ENCODE data around the gene ATXN7.

Gene ATXN7

DNA sequence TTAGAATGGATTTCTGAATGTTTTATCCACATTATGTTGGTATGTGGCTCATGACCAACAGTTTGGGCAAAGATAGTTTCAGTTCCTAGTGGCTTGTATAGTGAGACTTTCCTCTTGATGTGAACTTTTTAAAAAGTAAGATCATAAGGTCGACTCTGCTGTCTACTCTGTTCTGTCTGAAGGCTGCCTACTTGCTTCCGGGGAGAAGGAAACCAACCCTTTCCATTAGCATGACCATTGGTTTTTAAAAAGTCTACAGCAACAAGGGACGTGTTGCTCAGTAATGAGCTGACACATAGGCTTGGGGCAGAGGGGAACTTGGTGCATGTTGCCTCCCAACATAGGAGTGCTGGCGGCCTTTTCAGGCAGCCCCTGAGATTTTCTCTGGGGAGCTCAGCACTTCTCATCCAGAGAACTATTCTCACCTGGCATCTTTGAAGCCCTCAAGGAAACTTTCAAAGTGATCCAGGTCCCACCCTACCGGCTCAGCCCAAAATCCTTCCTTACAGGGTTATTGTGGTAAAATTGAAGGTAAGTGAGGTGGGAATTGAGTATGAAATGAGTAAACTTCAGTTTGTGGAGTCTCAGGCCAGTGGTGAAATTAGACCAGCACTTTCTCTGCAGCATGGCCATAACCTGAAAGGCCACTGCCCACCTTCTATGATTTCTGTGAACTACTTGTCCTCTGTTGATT, 129.0 kb downstream of the ATXN7 start:
- Histone ChIP-seq H2AK5ac (ENCODE audit: low read length) (no peak overlapping the region), H3K23ac (ENCODE audit: low read length) (no peak overlapping the region), H3K4me3 (ENCODE audit: low read length) (no peak overlapping the region), H3K79me2 (ENCODE audit: control insufficient read depth, insufficient read depth, low read length) (no peaks in the 10 kb centered on the region), H2BK120ac (ENCODE audit: low read depth, low read length) (no peak overlapping the region), H3K79me1 (ENCODE audit: low read length) (no peaks in the 10 kb centered on the region), H3K56ac (ENCODE audit: low read length) (peak overlapping the region; percentile 27), H3K27ac (ENCODE audit: low read depth, low read length) (no peak overlapping the region), H3K18ac (ENCODE audit: low read length) (no peak overlapping the region), H4K5ac (ENCODE audit: low read length) (no peak overlapping the region), H4K8ac (ENCODE audit: low read depth, low read length) (no peak overlapping the region), H3K4ac (ENCODE audit: low read depth, low read length) (no peak overlapping the region), H3K4me1 (ENCODE audit: control insufficient read depth, low read depth, low read length) (peaks cover 2% of the 10 kb centered on the region), H2BK5ac (ENCODE audit: low read length) (no peak overlapping the region), H3K4me2 (ENCODE audit: low read length) (no peak overlapping the region), H3K27me3 (ENCODE audit: insufficient read depth, low read length, poor library complexity) (no peaks in the 10 kb centered on the region), H3K36me3 (ENCODE audit: control insufficient read depth, insufficient read depth, low read length) (peaks cover 13% of the 10 kb centered on the region), H3K9ac (ENCODE audit: low read length) (peak overlapping the region; percentile 10), H2BK15ac (replicated peaks; ENCODE audit: low read depth) (no peak overlapping the region)
- no peak for DNase-seq
- no CpG with 5 or more reads among the region's 5 CpGs for WGBS (ENCODE audit: extremely low coverage, insufficient coverage, low lambda C conversion rate)

DNA sequence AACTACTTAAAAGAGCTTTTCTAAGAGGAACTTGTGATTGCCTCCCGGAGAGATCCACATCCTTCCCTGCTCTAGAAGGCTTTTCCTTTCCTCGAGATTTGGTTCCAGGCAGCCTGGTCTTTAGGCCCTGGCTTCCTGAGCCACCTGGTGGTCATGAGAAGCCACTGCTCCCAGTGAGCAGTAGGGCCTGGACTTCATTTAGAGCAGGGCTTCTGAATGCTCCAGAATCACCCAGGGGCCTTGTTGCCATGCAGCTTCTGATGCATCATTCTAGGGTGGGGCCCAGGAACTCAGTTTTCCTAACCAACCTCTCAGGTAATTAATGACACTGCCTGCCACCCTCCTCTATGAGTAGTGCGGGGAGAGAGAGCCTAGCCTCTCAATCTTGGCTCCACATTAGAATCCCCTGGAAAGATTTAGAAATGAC, 130.0 kb downstream of the ATXN7 start:
- Histone ChIP-seq H3K27me3 (ENCODE audit: insufficient read depth, low read length, poor library complexity) (no peaks in the 10 kb centered on the region), H3K18ac (ENCODE audit: low read length) (no peak overlapping the region), H3K9ac (ENCODE audit: low read length) (no peak overlapping the region), H3K4ac (ENCODE audit: low read depth, low read length) (no peak overlapping the region), H4K5ac (ENCODE audit: low read length) (no peak overlapping the region), H3K36me3 (ENCODE audit: control insufficient read depth, insufficient read depth, low read length) (peaks cover 15% of the 10 kb centered on the region), H2BK120ac (ENCODE audit: low read depth, low read length) (no peak overlapping the region), H3K79me2 (ENCODE audit: control insufficient read depth, insufficient read depth, low read length) (no peaks in the 10 kb centered on the region), H2AK5ac (ENCODE audit: low read length) (no peak overlapping the region), H2BK15ac (replicated peaks; ENCODE audit: low read depth) (no peak overlapping the region), H3K4me2 (ENCODE audit: low read length) (no peak overlapping the region), H3K4me3 (ENCODE audit: low read length) (no peak overlapping the region), H4K8ac (ENCODE audit: low read depth, low read length) (no peak overlapping the region), H3K79me1 (ENCODE audit: low read length) (no peaks in the 10 kb centered on the region), H3K56ac (ENCODE audit: low read length) (no peak overlapping the region), H3K4me1 (ENCODE audit: control insufficient read depth, low read depth, low read length) (peaks cover 2% of the 10 kb centered on the region), H3K23ac (ENCODE audit: low read length) (no peak overlapping the region), H2BK5ac (ENCODE audit: low read length) (no peak overlapping the region), H3K27ac (ENCODE audit: low read depth, low read length) (no peak overlapping the region)
- no CpG with 5 or more reads among the region's 3 CpGs for WGBS (ENCODE audit: extremely low coverage, insufficient coverage, low lambda C conversion rate)
- DNase-seq: peak; percentile 93

DNA sequence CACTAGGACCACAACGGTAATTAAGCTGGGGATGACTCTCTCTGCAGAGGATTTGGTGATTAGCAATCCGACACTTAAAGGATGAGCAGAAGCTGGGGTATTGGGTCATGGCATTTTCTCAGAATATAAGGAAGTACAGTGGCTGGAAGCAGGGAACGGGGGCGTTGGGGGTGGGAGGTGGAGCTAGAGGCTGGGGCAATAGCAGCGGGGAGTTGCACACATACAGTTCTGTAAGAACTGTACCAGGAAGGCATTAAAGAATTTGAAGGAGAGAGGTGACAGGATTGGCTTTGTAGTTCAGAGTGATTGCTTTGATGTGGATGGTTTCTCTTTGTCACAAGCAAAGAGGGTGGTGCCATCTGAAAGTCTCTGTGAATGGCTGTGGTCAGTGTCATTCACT, 131.4 kb downstream of the ATXN7 start:
- no peak overlapping the region for H3K18ac ChIP-seq (ENCODE audit: low read length)
- no peak overlapping the region for H2BK15ac ChIP-seq (replicated peaks; ENCODE audit: low read depth)
- no peak overlapping the region for H2BK5ac ChIP-seq (ENCODE audit: low read length)
- no peaks in the 10 kb centered on the region for H3K79me2 ChIP-seq (ENCODE audit: control insufficient read depth, insufficient read depth, low read length)
- no peak overlapping the region for H3K4me3 ChIP-seq (ENCODE audit: low read length)
- no CpG with 5 or more reads among the region's 5 CpGs for WGBS (ENCODE audit: extremely low coverage, insufficient coverage, low lambda C conversion rate)
- no peak overlapping the region for H3K23ac ChIP-seq (ENCODE audit: low read length)
- H4K8ac ChIP-seq (ENCODE audit: low read depth, low read length): no peak overlapping the region
- H3K4me1 ChIP-seq (ENCODE audit: control insufficient read depth, low read depth, low read length): peaks cover 9% of the 10 kb centered on the region
- peaks cover 12% of the 10 kb centered on the region for H3K36me3 ChIP-seq (ENCODE audit: control insufficient read depth, insufficient read depth, low read length)
- no peak overlapping the region for H2AK5ac ChIP-seq (ENCODE audit: low read length)
- DNase-seq: no peak
- H3K4me2 ChIP-seq (ENCODE audit: low read length): no peak overlapping the region
- no peak overlapping the region for H3K27ac ChIP-seq (ENCODE audit: low read depth, low read length)
- H3K27me3 ChIP-seq (ENCODE audit: insufficient read depth, low read length, poor library complexity): no peaks in the 10 kb centered on the region
- no peak overlapping the region for H3K9ac ChIP-seq (ENCODE audit: low read length)
- no peak overlapping the region for H2BK120ac ChIP-seq (ENCODE audit: low read depth, low read length)
- H3K56ac ChIP-seq (ENCODE audit: low read length): no peak overlapping the region
- H4K5ac ChIP-seq (ENCODE audit: low read length): no peak overlapping the region
- no peaks in the 10 kb centered on the region for H3K79me1 ChIP-seq (ENCODE audit: low read length)
- H3K4ac ChIP-seq (ENCODE audit: low read depth, low read length): no peak overlapping the region

DNA sequence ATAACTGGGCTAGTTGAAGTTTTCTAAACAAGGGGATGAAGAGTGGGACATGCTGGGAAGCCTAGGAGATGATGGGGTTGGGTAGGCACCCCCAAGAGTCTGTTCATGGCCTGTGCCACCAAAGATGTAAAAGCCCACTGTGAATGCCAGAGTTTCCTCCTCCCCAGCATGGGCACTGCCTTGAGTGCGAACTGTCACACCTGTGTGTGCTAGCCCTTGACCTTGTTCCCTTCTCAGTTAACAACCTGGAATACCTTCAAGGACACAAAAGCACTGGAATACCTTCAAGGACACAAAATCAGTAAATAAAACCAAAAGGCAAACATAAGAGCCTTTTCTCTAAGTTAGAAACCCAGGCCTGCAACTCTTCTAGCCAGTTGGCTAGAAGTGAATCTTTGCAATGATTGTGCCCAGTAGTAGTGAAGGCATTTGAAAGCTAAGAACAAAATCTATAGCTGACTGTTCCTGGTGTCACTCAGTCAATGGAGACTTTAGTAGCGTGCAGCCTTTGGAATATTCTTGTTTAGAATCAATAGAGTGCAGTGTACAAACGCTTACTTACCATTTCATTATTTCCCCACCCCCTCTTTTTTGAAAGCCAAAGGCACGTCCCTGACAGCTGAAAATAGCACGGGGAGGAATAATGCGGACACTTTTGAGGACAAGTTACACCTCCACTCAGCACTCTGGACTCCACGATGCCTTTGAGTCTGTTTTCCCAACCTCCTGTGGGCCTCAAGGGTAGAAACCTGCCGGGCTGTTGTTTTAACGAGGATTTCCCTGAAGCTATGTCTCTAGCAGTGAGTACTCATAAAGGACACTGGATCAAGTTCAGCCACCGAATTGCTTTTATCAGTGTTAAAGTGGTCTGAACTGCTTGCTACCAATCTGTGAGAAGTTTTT, 135.4 kb downstream of the ATXN7 start:
- Histone ChIP-seq H2BK120ac (ENCODE audit: low read depth, low read length) (no peak overlapping the region), H4K8ac (ENCODE audit: low read depth, low read length) (no peak overlapping the region), H4K5ac (ENCODE audit: low read length) (no peak overlapping the region), H2BK5ac (ENCODE audit: low read length) (no peak overlapping the region), H3K79me1 (ENCODE audit: low read length) (peaks cover 2% of the 10 kb centered on the region), H3K9ac (ENCODE audit: low read length) (no peak overlapping the region), H3K18ac (ENCODE audit: low read length) (no peak overlapping the region), H3K27me3 (ENCODE audit: insufficient read depth, low read length, poor library complexity) (no peaks in the 10 kb centered on the region), H2BK15ac (replicated peaks; ENCODE audit: low read depth) (no peak overlapping the region), H3K36me3 (ENCODE audit: control insufficient read depth, insufficient read depth, low read length) (peaks cover 11% of the 10 kb centered on the region), H3K4me2 (ENCODE audit: low read length) (no peak overlapping the region), H3K56ac (ENCODE audit: low read length) (no peak overlapping the region), H2AK5ac (ENCODE audit: low read length) (no peak overlapping the region), H3K27ac (ENCODE audit: low read depth, low read length) (no peak overlapping the region), H3K4me3 (ENCODE audit: low read length) (no peak overlapping the region), H3K79me2 (ENCODE audit: control insufficient read depth, insufficient read depth, low read length) (no peaks in the 10 kb centered on the region), H3K4me1 (ENCODE audit: control insufficient read depth, low read depth, low read length) (peaks cover 10% of the 10 kb centered on the region), H3K4ac (ENCODE audit: low read depth, low read length) (no peak overlapping the region), H3K23ac (ENCODE audit: low read length) (no peak overlapping the region)
- no CpG with 5 or more reads among the region's 10 CpGs for WGBS (ENCODE audit: extremely low coverage, insufficient coverage, low lambda C conversion rate)
- DNase-seq: peak; percentile 28

DNA sequence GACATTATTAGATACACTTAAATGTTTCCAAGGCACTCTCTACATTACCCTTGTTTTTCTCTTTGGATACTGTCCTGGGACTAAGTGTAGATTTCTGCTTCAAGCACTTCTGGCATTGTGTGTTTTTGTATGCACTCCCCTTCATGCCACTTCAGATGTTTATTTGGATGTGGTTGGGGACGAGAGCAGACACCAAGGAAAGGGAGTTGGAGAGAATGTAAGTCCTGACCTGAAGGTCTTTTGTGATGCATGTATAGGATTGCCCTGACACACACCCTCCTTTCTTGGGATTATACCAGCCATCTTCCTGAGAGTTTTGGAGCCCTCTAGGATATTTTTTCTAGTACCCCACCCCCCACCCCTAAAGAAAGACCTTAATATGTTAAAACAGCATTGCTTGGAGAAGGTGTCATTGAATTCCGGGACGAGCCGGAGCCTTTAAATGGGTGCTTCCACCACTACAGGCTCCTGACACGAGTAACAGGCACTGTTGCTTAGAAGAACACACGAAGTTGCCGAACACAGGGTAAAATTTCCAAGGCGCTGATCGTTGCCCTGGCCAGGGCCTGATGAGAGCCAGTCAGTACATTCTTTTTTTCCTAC, 136.9 kb downstream of the ATXN7 start:
- no peak overlapping the region for H2AK5ac ChIP-seq (ENCODE audit: low read length)
- peak overlapping the region; percentile 10 for H3K4me2 ChIP-seq (ENCODE audit: low read length)
- H3K23ac ChIP-seq (ENCODE audit: low read length): no peak overlapping the region
- DNase-seq: peak; percentile 77
- no CpG with 5 or more reads among the region's 9 CpGs for WGBS (ENCODE audit: extremely low coverage, insufficient coverage, low lambda C conversion rate)
- no peak overlapping the region for H2BK15ac ChIP-seq (replicated peaks; ENCODE audit: low read depth)
- no peaks in the 10 kb centered on the region for H3K79me2 ChIP-seq (ENCODE audit: control insufficient read depth, insufficient read depth, low read length)
- no peak overlapping the region for H3K9ac ChIP-seq (ENCODE audit: low read length)
- H3K18ac ChIP-seq (ENCODE audit: low read length): no peak overlapping the region
- no peaks in the 10 kb centered on the region for H3K27me3 ChIP-seq (ENCODE audit: insufficient read depth, low read length, poor library complexity)
- H4K8ac ChIP-seq (ENCODE audit: low read depth, low read length): no peak overlapping the region
- H3K4me1 ChIP-seq (ENCODE audit: control insufficient read depth, low read depth, low read length): peaks cover 10% of the 10 kb centered on the region
- no peak overlapping the region for H2BK120ac ChIP-seq (ENCODE audit: low read depth, low read length)
- H3K4ac ChIP-seq (ENCODE audit: low read depth, low read length): no peak overlapping the region
- H3K4me3 ChIP-seq (ENCODE audit: low read length): no peak overlapping the region
- no peak overlapping the region for H2BK5ac ChIP-seq (ENCODE audit: low read length)
- H4K5ac ChIP-seq (ENCODE audit: low read length): no peak overlapping the region
- peak overlapping the region; percentile 31 for H3K27ac ChIP-seq (ENCODE audit: low read depth, low read length)
- peaks cover 2% of the 10 kb centered on the region for H3K79me1 ChIP-seq (ENCODE audit: low read length)
- peaks cover 9% of the 10 kb centered on the region for H3K36me3 ChIP-seq (ENCODE audit: control insufficient read depth, insufficient read depth, low read length)
- peak overlapping the region; percentile 27 for H3K56ac ChIP-seq (ENCODE audit: low read length)

All from mesendoderm (in vitro differentiated cells).